K562 (cell line): Measurements from ENCODE around the gene NAGLU. TPM values are rescaled to one million over a fixed set of nuclear protein-coding genes. Genes with fewer than 3 reads are reported as not detected.
A peak's percentile ranks its signal among the peaks of the same experiment; 100 is the strongest.

Source experiments
- ARHGAP35 ChIP-seq: fragments of 450-650 bp; IDR thresholded peaks from 2 replicates; pipeline ENCODE4 v1.6.1; 2018; ENCODE audit not compliant: partially characterized antibody
- C11orf30 ChIP-seq: fragments of 450-650 bp; IDR thresholded peaks from 2 replicates; pipeline ENCODE4 v1.6.1; 2016; ENCODE audit warnings: low read depth, mild to moderate bottlenecking
- CBFB ChIP-seq: sonication (generic); formaldehyde crosslinking; IDR thresholded peaks from 2 replicates; pipeline ENCODE4 v1.4.0; 2020; ENCODE audit warnings: mild to moderate bottlenecking, missing genetic modification reagents
- CBX2 ChIP-seq: fragments of 200-600 bp; sonication (generic); IDR thresholded peaks from one replicate; pipeline ENCODE4 v1.6.1; 2012; ENCODE audit warnings: mild to moderate bottlenecking, low read length, inconsistent platforms; ENCODE audit not compliant: insufficient read depth, poor library complexity, severe bottlenecking
- DPF2 ChIP-seq: fragments of 450-650 bp; IDR thresholded peaks from 2 replicates; pipeline ENCODE4 v1.6.1; 2016
- HNRNPLL ChIP-seq: fragments of 200-400 bp; formaldehyde crosslinking; IDR thresholded peaks from 2 replicates; pipeline ENCODE4 v1.6.1; 2017; ENCODE audit warnings: low read length, low read depth, mild to moderate bottlenecking; ENCODE audit not compliant: poor library complexity, severe bottlenecking
- KAT7 ChIP-seq: sonication (generic); formaldehyde crosslinking; IDR thresholded peaks from 2 replicates; pipeline ENCODE4 v1.8.0; 2022; ENCODE audit warnings: missing genetic modification reagents, mild to moderate bottlenecking, borderline replicate concordance
- MEF2A ChIP-seq: IDR thresholded peaks from 2 replicates; pipeline ENCODE4 v1.6.1; 2011; ENCODE audit warnings: low read depth, mild to moderate bottlenecking, low read length, moderate library complexity; ENCODE audit not compliant: control insufficient read depth
- MTA2 ChIP-seq: fragments of 450-650 bp; IDR thresholded peaks from 2 replicates; pipeline ENCODE4 v1.6.1; 2016; ENCODE audit warnings: low read depth
- NBN ChIP-seq: fragments of 450-650 bp; IDR thresholded peaks from 2 replicates; pipeline ENCODE4 v1.6.1; 2016; ENCODE audit warnings: low read depth, mild to moderate bottlenecking
- NCOA4 ChIP-seq: fragments of 450-650 bp; IDR thresholded peaks from 2 replicates; pipeline ENCODE4 v1.6.1; 2018; ENCODE audit warnings: mild to moderate bottlenecking; ENCODE audit not compliant: partially characterized antibody
- NR2C2 ChIP-seq, 2 experiments: fragments of 200-800 bp in 1 of 2; sonication (Bioruptor generic) in 1 of 2; sonication (generic) in 1 of 2; formaldehyde crosslinking in 1 of 2; IDR thresholded peaks; 2 replicates each; pipeline versions ENCODE4 v1.6.1 to v1.8.0; 2016 to 2022; ENCODE audit warnings: mild to moderate bottlenecking in 1 of 2, missing compliant biosample characterization in 1 of 2, missing genetic modification characterization in 1 of 2, missing genetic modification reagents in 1 of 2
- POLR3G ChIP-seq: IDR thresholded peaks from 2 replicates; pipeline ENCODE4 v1.6.1; 2011; ENCODE audit not compliant: insufficient read length, insufficient replicate concordance; ENCODE audit errors: extremely low read depth
- RBM14 ChIP-seq: fragments of 200-400 bp; formaldehyde crosslinking; IDR thresholded peaks from 2 replicates; pipeline ENCODE4 v1.6.1; 2018; ENCODE audit warnings: low read depth, mild to moderate bottlenecking, low read length, moderate library complexity, borderline replicate concordance; ENCODE audit not compliant: insufficient read depth
- SIX5 ChIP-seq, 2 experiments: IDR thresholded peaks; 2 replicates each; pipeline ENCODE4 v1.6.1; 2011; ENCODE audit warnings: low read length in 2 of 2, borderline replicate concordance in 1 of 2, low read depth in 1 of 2, mild to moderate bottlenecking in 1 of 2, moderate library complexity in 1 of 2; ENCODE audit not compliant: insufficient read depth in 1 of 2
- SRF ChIP-seq, 2 experiments: fragments of 250-450, 450-650 bp in 1 of 2; sonication (Bioruptor Pico) in 1 of 2; sonication (generic) in 1 of 2; formaldehyde crosslinking; IDR thresholded peaks; 2 replicates each; pipeline versions ENCODE4 v1.5.0 to v1.5.1; 2020 to 2022; ENCODE audit warnings: mild to moderate bottlenecking in 1 of 2, missing genetic modification reagents in 1 of 2
- TEAD2 ChIP-seq: fragments of 450-650 bp; IDR thresholded peaks from 2 replicates; pipeline ENCODE4 v1.6.1; 2016; ENCODE audit warnings: missing genetic modification characterization, control low read depth, missing compliant biosample characterization
- ZC3H8 ChIP-seq: fragments of 450-650 bp; IDR thresholded peaks from 2 replicates; pipeline ENCODE4 v1.6.1; 2017
- ZNF3 ChIP-seq: fragments of 250-450 bp; sonication (Bioruptor Pico); IDR thresholded peaks from 2 replicates; pipeline ENCODE4 v1.5.0; 2021; ENCODE audit warnings: mild to moderate bottlenecking, moderate library complexity
- ZSCAN29 ChIP-seq: fragments of 450-650 bp; IDR thresholded peaks from 2 replicates; pipeline ENCODE4 v1.6.1; 2017
- polyA plus RNA-seq, 8 experiments: library from polyadenylated mRNA; depleted of rRNA in 4 of 8; stranded (reverse) in 5 of 8; unstranded in 3 of 8; fragments of >200 nt; fragmentation: Nextera tagmentation in 2 of 8; fragmentation: Illumina TruSeq in 1 of 8; extraction: Ambion mirVana in 2 of 8; extraction: Trizol in 1 of 8; gene quantifications; 2 replicates each; pipeline versions ENCODE4 v1.2.1 to v1.2.3, GENCODE V29; 2011 to 2014; ENCODE audit warnings: inconsistent platforms in 1 of 8, missing spikeins in 1 of 8
- total RNA-seq, 7 experiments: library from RNA; depleted of rRNA in 6 of 7; stranded (reverse); fragments of >200 nt in 6 of 7; fragmentation: Illumina TruSeq in 2 of 7; extraction: Trizol in 2 of 7; gene quantifications; 2 replicates each; pipeline versions ENCODE4 v1.2.1 to v1.2.3, GENCODE V29; 2011 to 2021; ENCODE audit warnings: low replicate concordance in 1 of 7
- TF ChIP-seq, protein P1 (sequence below), 3 experiments: IDR thresholded peaks in 2 of 3; conservative IDR thresholded peaks in 1 of 3; 2 replicates each; pipeline ENCODE4 v1.5.1; 2011 to 2012; ENCODE audit warnings: low read length in 3 of 3, mild to moderate bottlenecking in 3 of 3, control low read depth in 2 of 3, improper control_type of control experiment in 1 of 3, inconsistent platforms in 1 of 3, low read depth in 1 of 3, mixed read lengths in 1 of 3, moderate library complexity in 1 of 3; ENCODE audit not compliant: insufficient read depth in 2 of 3
- TF ChIP-seq, protein P2 (sequence below): sonication (generic); formaldehyde crosslinking; IDR thresholded peaks from 2 replicates; pipeline ENCODE4 v1.8.1; 2023; ENCODE audit warnings: mild to moderate bottlenecking, missing genetic modification reagents

NAGLU gene
- total and polyA plus RNA-seq, 9 of the 15 experiments (the other 6 are each of a cell fraction or from before 2014, with no cell fraction given) = 0.04 to 21.5 (median 8.5) TPM

DNA sequence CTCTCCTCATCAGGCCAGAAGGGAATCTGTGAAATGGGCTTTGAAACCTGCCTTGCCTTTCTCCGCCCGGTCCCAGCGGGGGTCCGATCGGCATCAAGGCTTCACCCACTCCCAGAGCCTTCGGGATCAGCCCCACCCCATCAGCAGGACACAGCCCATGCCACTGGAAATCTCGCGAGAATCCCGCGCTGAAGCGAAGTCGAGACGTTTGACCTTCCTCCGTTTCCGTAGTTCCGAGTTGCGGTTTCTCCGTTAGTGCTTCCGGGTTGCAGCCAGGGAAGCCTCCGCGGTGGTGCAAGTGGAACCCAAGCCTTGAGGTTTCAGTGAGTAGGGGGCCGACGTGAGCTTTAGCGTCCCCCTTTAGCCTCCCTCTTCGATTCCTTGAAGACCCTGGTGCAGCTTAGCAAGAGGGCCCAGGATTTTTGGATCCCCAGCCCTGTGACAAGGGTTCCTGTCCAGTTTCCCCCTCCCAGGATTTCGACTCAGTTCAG is 25.9 kb downstream of the NAGLU start, which contains the start of gene COASY (continued):
- TF ChIP-seq KAT7 (CRISPR knock-in tag) = no peak
- no peak for TF ChIP-seq SRF (CRISPR knock-in tag; IDR thresholded peaks at IDR 0.05)
- TF ChIP-seq DPF2 = 0 out of 2 replicates have a peak, but pooled peaks have one; percentile 9
- peak; percentile 94 for TF ChIP-seq C11orf30
- no peak for TF ChIP-seq TEAD2 (tag)
- TF ChIP-seq CBFB (CRISPR knock-in tag) = peak; percentile 97
- peak in 1 of 2 experiments; percentile 20; a peak in 1 of 4 replicates for TF ChIP-seq SIX5 (IDR thresholded peaks at IDR 0.05; ENCODE audit: borderline replicate concordance in 1 of 2, insufficient read depth in 1 of 2, low read depth in 1 of 2, low read length in 2 of 2)
- TF ChIP-seq HNRNPLL = peak; percentile 97
- no peak for TF ChIP-seq CBX2
- TF ChIP-seq MTA2 = peak; percentile 57; the same call in 1 of the 2 replicates
- TF ChIP-seq MEF2A = 0 out of 2 replicates have a peak, but pooled peaks have one; percentile 10
- no peak for TF ChIP-seq ZNF3 (CRISPR knock-in tag)
- peak; percentile 98 for TF ChIP-seq NR2C2 (CRISPR knock-in tag; IDR thresholded peaks at IDR 0.05)
- peak; percentile 100 for TF ChIP-seq NR2C2 (tag; IDR thresholded peaks at IDR 0.05)
- TF ChIP-seq NBN = no peak
- no peak for TF ChIP-seq RBM14
- TF ChIP-seq ZSCAN29 = no peak
- no peak for TF ChIP-seq ZC3H8
- no peak for TF ChIP-seq POLR3G
- TF ChIP-seq NCOA4 = no peak
- TF ChIP-seq, protein P1, sequence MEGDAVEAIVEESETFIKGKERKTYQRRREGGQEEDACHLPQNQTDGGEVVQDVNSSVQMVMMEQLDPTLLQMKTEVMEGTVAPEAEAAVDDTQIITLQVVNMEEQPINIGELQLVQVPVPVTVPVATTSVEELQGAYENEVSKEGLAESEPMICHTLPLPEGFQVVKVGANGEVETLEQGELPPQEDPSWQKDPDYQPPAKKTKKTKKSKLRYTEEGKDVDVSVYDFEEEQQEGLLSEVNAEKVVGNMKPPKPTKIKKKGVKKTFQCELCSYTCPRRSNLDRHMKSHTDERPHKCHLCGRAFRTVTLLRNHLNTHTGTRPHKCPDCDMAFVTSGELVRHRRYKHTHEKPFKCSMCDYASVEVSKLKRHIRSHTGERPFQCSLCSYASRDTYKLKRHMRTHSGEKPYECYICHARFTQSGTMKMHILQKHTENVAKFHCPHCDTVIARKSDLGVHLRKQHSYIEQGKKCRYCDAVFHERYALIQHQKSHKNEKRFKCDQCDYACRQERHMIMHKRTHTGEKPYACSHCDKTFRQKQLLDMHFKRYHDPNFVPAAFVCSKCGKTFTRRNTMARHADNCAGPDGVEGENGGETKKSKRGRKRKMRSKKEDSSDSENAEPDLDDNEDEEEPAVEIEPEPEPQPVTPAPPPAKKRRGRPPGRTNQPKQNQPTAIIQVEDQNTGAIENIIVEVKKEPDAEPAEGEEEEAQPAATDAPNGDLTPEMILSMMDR (IDR thresholded peaks at IDR 0.05 in 2 of 3, conservative IDR thresholded peaks at IDR 0.05 in 1 of 3; ENCODE audit: insufficient read depth in 2 of 3, low read depth in 1 of 3, low read length in 3 of 3) = peak in 1 of 3 experiments; percentile 29; a peak in 2 of 6 replicates
- TF ChIP-seq ARHGAP35 = peak; percentile 98
- TF ChIP-seq, protein P2, sequence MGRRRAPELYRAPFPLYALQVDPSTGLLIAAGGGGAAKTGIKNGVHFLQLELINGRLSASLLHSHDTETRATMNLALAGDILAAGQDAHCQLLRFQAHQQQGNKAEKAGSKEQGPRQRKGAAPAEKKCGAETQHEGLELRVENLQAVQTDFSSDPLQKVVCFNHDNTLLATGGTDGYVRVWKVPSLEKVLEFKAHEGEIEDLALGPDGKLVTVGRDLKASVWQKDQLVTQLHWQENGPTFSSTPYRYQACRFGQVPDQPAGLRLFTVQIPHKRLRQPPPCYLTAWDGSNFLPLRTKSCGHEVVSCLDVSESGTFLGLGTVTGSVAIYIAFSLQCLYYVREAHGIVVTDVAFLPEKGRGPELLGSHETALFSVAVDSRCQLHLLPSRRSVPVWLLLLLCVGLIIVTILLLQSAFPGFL (CRISPR knock-in tag) = peak; percentile 94; the same call in 1 of the 2 replicates
